GM23338 (cell line): ENCODE measurements around the gene ZNF649. TPM values are rescaled to one million over a fixed set of nuclear protein-coding genes. Genes with fewer than 3 reads are reported as not detected.

Experiments
- ATAC-seq: fragments of 200-7000 bp; cut with Tn5 transposase; 3 replicates; pipeline ENCODE4 v1.9.1; 2020
- DNase-seq: peaks from one replicate; pipeline ENCODE4 v3.0.0-alpha.2; 2015; ENCODE audit warnings: low spot score
- H2AFZ ChIP-seq: fragments of 200-600 bp; sonication (generic); 2 replicates; pipeline ENCODE4 v1.8.0; 2016; ENCODE audit warnings: antibody characterized with exemption, mild to moderate bottlenecking, moderate library complexity
- H3F3A ChIP-seq: fragments of 200-600 bp; sonication (generic); replicated peaks from 2 replicates; pipeline ENCODE4 v1.8.0; 2017; ENCODE audit warnings: antibody characterized with exemption, mixed run types, low read depth
- H3K27ac ChIP-seq: fragments of 200-600 bp; sonication (generic); 2 replicates; pipeline ENCODE4 v1.6.1; 2016; ENCODE audit warnings: low read depth
- H3K27me3 ChIP-seq: fragments of 200-600 bp; sonication (generic); 2 replicates; pipeline ENCODE4 v1.8.0; 2016; ENCODE audit warnings: mild to moderate bottlenecking, mixed run types, moderate library complexity; ENCODE audit not compliant: insufficient read depth
- H3K36me3 ChIP-seq: fragments of 200-600 bp; sonication (generic); 2 replicates; pipeline ENCODE4 v1.8.0; 2016; ENCODE audit warnings: mild to moderate bottlenecking; ENCODE audit not compliant: insufficient read depth
- H3K4me1 ChIP-seq: fragments of 200-600 bp; sonication (generic); 2 replicates; pipeline ENCODE4 v1.8.0; 2016; ENCODE audit warnings: mild to moderate bottlenecking, moderate library complexity; ENCODE audit not compliant: insufficient read depth
- H3K4me2 ChIP-seq: fragments of 200-600 bp; sonication (generic); 2 replicates; pipeline ENCODE4 v1.7.1; 2017; ENCODE audit warnings: mixed run types
- H3K4me3 ChIP-seq: fragments of 200-600 bp; sonication (generic); 2 replicates; pipeline ENCODE4 v1.6.1; 2016; ENCODE audit warnings: mixed run types
- H3K79me2 ChIP-seq: fragments of 200-600 bp; sonication (generic); replicated peaks from 2 replicates; pipeline ENCODE4 v1.8.0; 2017; ENCODE audit warnings: mild to moderate bottlenecking; ENCODE audit not compliant: insufficient read depth
- H3K9me2 ChIP-seq: fragments of 200-600 bp; sonication (generic); 2 replicates; pipeline ENCODE4 v1.8.0; 2017; ENCODE audit not compliant: insufficient read depth
- H4K20me1 ChIP-seq: fragments of 200-600 bp; sonication (generic); replicated peaks from 2 replicates; pipeline ENCODE4 v1.8.0; 2017; ENCODE audit warnings: mild to moderate bottlenecking; ENCODE audit not compliant: insufficient read depth
- H3K27ac Mint-ChIP-seq: 2 replicates; pipeline ENCODE4 v1.8.0; 2020; ENCODE audit warnings: inconsistent platforms, mild to moderate bottlenecking, moderate library complexity, mixed read lengths
- H3K27me3 Mint-ChIP-seq: 3 replicates; pipeline ENCODE4 v1.8.0; 2022; ENCODE audit warnings: low read depth, mild to moderate bottlenecking, moderate library complexity, mixed read lengths, inconsistent platforms; ENCODE audit not compliant: insufficient read depth, poor library complexity
- H3K36me3 Mint-ChIP-seq: 3 replicates; pipeline ENCODE4 v1.8.0; 2021; ENCODE audit warnings: low read depth, mild to moderate bottlenecking, inconsistent platforms, moderate library complexity, mixed read lengths
- H3K4me1 Mint-ChIP-seq: 3 replicates; pipeline ENCODE4 v1.8.0; 2020; ENCODE audit warnings: mild to moderate bottlenecking, inconsistent platforms, mixed read lengths
- H3K4me3 Mint-ChIP-seq: 3 replicates; pipeline ENCODE4 v1.8.0; 2021; ENCODE audit warnings: moderate library complexity, mild to moderate bottlenecking, inconsistent platforms, mixed read lengths
- H3K9me3 Mint-ChIP-seq: 3 replicates; pipeline ENCODE4 v1.8.0; 2020; ENCODE audit warnings: moderate library complexity, mild to moderate bottlenecking, inconsistent platforms, mixed read lengths
- EZH2 ChIP-seq: fragments of 200-600 bp; sonication (generic); IDR thresholded peaks from one replicate; pipeline ENCODE4 v1.8.0; 2017; ENCODE audit warnings: antibody characterized with exemption, mild to moderate bottlenecking, low read depth; ENCODE audit not compliant: unreplicated experiment
- POLR2AphosphoS5 ChIP-seq: IDR thresholded peaks from 2 replicates; pipeline ENCODE4 v1.6.1; 2016; ENCODE audit warnings: antibody characterized with exemption, low read depth
- REST ChIP-seq: IDR thresholded peaks from one replicate; pipeline ENCODE4 v1.6.1; 2018; ENCODE audit warnings: antibody characterized with exemption; ENCODE audit not compliant: unreplicated experiment
- STAT1 ChIP-seq: IDR thresholded peaks from one replicate; pipeline ENCODE4 v1.6.1; 2016; ENCODE audit warnings: antibody characterized with exemption; ENCODE audit not compliant: unreplicated experiment
- ZNF114 ChIP-seq: fragments of 250-450 bp; sonication (Bioruptor Pico); IDR thresholded peaks from 2 replicates; pipeline ENCODE4 v1.5.0; 2020; ENCODE audit warnings: mild to moderate bottlenecking, moderate library complexity
- ZNF331 ChIP-seq: fragments of 250-450 bp; sonication (Bioruptor Pico); IDR thresholded peaks from 2 replicates; pipeline ENCODE4 v1.5.0; 2020; ENCODE audit warnings: low read depth, mild to moderate bottlenecking, moderate library complexity
- polyA plus RNA-seq: library from polyadenylated mRNA; unstranded; fragments of >200 nt; fragmentation: Nextera tagmentation; extraction: Ambion mirVana; gene quantifications from 2 replicates; pipeline ENCODE4 v1.2.1, GENCODE V29; 2016
- total RNA-seq: library from RNA; depleted of rRNA; stranded (reverse); fragments of >200 nt; shearing (Covaris generic); gene quantifications from 2 replicates; pipeline ENCODE4 v1.2.3, GENCODE V29; 2014
- TF ChIP-seq, protein P1 (sequence below): fragments of 250-450 bp; sonication (Bioruptor Pico); IDR thresholded peaks from 2 replicates; pipeline ENCODE4 v1.5.0; 2020; ENCODE audit warnings: mild to moderate bottlenecking, moderate library complexity
- TF ChIP-seq, protein P2 (sequence below), 2 experiments: fragments of 200-600 bp in 1 of 2; sonication (generic) in 1 of 2; conservative IDR thresholded peaks; 2 replicates each; pipeline versions ENCODE4 v1.5.1 to v1.6.1; 2016 to 2017; ENCODE audit warnings: antibody characterized with exemption in 2 of 2, low read depth in 2 of 2, mild to moderate bottlenecking in 2 of 2, moderate library complexity in 1 of 2

The ZNF649 gene
- total and polyA plus RNA-seq, 2 experiments from 2014 or later, result 40.6 to 68.9 TPM

GRCh38 chr19:51927859-51928258 is 23.0 kb upstream of the ZNF649 start (continued):
- TF ChIP-seq, protein P1, sequence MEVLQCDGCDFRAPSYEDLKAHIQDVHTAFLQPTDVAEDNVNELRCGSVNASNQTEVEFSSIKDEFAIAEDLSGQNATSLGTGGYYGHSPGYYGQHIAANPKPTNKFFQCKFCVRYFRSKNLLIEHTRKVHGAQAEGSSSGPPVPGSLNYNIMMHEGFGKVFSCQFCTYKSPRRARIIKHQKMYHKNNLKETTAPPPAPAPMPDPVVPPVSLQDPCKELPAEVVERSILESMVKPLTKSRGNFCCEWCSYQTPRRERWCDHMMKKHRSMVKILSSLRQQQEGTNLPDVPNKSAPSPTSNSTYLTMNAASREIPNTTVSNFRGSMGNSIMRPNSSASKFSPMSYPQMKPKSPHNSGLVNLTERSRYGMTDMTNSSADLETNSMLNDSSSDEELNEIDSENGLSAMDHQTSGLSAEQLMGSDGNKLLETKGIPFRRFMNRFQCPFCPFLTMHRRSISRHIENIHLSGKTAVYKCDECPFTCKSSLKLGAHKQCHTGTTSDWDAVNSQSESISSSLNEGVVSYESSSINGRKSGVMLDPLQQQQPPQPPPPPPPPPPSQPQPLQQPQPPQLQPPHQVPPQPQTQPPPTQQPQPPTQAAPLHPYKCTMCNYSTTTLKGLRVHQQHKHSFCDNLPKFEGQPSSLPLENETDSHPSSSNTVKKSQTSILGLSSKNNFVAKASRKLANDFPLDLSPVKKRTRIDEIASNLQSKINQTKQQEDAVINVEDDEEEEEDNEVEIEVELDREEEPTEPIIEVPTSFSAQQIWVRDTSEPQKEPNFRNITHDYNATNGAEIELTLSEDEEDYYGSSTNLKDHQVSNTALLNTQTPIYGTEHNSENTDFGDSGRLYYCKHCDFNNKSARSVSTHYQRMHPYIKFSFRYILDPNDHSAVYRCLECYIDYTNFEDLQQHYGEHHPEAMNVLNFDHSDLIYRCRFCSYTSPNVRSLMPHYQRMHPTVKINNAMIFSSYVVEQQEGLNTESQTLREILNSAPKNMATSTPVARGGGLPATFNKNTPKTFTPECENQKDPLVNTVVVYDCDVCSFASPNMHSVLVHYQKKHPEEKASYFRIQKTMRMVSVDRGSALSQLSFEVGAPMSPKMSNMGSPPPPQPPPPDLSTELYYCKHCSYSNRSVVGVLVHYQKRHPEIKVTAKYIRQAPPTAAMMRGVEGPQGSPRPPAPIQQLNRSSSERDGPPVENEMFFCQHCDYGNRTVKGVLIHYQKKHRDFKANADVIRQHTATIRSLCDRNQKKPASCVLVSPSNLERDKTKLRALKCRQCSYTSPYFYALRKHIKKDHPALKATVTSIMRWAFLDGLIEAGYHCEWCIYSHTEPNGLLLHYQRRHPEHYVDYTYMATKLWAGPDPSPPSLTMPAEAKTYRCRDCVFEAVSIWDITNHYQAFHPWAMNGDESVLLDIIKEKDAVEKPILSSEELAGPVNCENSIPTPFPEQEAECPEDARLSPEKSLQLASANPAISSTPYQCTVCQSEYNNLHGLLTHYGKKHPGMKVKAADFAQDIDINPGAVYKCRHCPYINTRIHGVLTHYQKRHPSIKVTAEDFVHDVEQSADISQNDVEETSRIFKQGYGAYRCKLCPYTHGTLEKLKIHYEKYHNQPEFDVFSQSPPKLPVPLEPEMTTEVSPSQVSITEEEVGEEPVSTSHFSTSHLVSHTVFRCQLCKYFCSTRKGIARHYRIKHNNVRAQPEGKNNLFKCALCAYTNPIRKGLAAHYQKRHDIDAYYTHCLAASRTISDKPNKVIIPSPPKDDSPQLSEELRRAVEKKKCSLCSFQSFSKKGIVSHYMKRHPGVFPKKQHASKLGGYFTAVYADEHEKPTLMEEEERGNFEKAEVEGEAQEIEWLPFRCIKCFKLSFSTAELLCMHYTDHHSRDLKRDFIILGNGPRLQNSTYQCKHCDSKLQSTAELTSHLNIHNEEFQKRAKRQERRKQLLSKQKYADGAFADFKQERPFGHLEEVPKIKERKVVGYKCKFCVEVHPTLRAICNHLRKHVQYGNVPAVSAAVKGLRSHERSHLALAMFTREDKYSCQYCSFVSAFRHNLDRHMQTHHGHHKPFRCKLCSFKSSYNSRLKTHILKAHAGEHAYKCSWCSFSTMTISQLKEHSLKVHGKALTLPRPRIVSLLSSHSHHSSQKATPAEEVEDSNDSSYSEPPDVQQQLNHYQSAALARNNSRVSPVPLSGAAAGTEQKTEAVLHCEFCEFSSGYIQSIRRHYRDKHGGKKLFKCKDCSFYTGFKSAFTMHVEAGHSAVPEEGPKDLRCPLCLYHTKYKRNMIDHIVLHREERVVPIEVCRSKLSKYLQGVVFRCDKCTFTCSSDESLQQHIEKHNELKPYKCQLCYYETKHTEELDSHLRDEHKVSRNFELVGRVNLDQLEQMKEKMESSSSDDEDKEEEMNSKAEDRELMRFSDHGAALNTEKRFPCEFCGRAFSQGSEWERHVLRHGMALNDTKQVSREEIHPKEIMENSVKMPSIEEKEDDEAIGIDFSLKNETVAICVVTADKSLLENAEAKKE (CRISPR knock-in tag), result no peak
- no peak for TF ChIP-seq POLR2AphosphoS5
- TF ChIP-seq, protein P2, sequence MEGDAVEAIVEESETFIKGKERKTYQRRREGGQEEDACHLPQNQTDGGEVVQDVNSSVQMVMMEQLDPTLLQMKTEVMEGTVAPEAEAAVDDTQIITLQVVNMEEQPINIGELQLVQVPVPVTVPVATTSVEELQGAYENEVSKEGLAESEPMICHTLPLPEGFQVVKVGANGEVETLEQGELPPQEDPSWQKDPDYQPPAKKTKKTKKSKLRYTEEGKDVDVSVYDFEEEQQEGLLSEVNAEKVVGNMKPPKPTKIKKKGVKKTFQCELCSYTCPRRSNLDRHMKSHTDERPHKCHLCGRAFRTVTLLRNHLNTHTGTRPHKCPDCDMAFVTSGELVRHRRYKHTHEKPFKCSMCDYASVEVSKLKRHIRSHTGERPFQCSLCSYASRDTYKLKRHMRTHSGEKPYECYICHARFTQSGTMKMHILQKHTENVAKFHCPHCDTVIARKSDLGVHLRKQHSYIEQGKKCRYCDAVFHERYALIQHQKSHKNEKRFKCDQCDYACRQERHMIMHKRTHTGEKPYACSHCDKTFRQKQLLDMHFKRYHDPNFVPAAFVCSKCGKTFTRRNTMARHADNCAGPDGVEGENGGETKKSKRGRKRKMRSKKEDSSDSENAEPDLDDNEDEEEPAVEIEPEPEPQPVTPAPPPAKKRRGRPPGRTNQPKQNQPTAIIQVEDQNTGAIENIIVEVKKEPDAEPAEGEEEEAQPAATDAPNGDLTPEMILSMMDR (conservative IDR thresholded peaks at IDR 0.05; ENCODE audit: low read depth in 2 of 2), result no peak

GRCh38 chr19:51926784-51927741 is 22.2 kb upstream of the ZNF649 start, which contains the start of gene ZNF613:
Gene ZNF613 (plus strand): TSS chr19:51927472. CDS start chr19:51936221, 8,749 bp downstream.
- Mint-ChIP-seq H3K36me3 (peaks cover 89% of the 10 kb centered on the region), H3K4me3 (peak within 1 kb of the TSS; percentile 96), H3K27ac (peak within 1 kb of the TSS; percentile 99), H3K27me3 (peaks cover 9% of the 10 kb centered on the region), H3K9me3 (peaks cover 76% of the 10 kb centered on the region), H3K4me1 (peaks cover 10% of the 10 kb centered on the region)
- ATAC-seq (peak; percentile 95), DNase-seq (peak; percentile 99)
- H3F3A ChIP-seq, result no peaks in the 10 kb centered on the region
- peak within 1 kb of the TSS; percentile 95 for H3K27ac ChIP-seq
- peak within 1 kb of the TSS; percentile 77 for H3K4me2 ChIP-seq
- 0 out of 2 replicates have a peak, but pooled peaks cover 10% of the 10 kb centered on the region for H3K4me1 ChIP-seq
- no peaks in the 10 kb centered on the region for H3K27me3 ChIP-seq
- H2AFZ ChIP-seq, result peak within 1 kb of the TSS; percentile 95
- H3K79me2 ChIP-seq, result peaks cover 47% of the 10 kb centered on the region
- peak within 1 kb of the TSS; percentile 74 for H3K4me3 ChIP-seq
- H3K9me2 ChIP-seq, result peaks cover 6% of the 10 kb centered on the region; the same call in 1 of the 2 replicates
- no peaks in the 10 kb centered on the region; the same call in 1 of the 2 replicates for H4K20me1 ChIP-seq
- peaks cover 34% of the 10 kb centered on the region for H3K36me3 ChIP-seq
- no peak for TF ChIP-seq ZNF331
- no peak for TF ChIP-seq STAT1
- 0 out of 2 replicates have a peak, but pooled peaks have one; percentile 72 for TF ChIP-seq ZNF114
- TF ChIP-seq, protein P2 (conservative IDR thresholded peaks at IDR 0.05; ENCODE audit: low read depth in 2 of 2), result peak; percentile 24 to 44; a peak in 3 of 4 replicates
- TF ChIP-seq REST, result no peak
- peak; percentile 45 for TF ChIP-seq POLR2AphosphoS5
- TF ChIP-seq EZH2, result no peak
